Natural killer cell treated with Interleukin-12 subunit alpha and Interleukin-12 subunit beta and Interleukin-15 and Interleukin-18, amount 100 ng/mL, for 72 hours (primary cell): ENCODE results near the gene C1orf52. TPM values are rescaled to one million over a fixed set of nuclear protein-coding genes. Genes with fewer than 3 reads are reported as not detected.

Source experiments
- ATAC-seq, 2 donors: fragments of 150-1000 bp; cut with Tn5 transposase in 1 of 2; sonication (Bioruptor Pico), chemical (Tn5 transposase) in 1 of 2; 2 replicates each; pipeline ENCODE4 v1.10.0; 2021
- DNase-seq: peaks from one replicate; pipeline ENCODE4 v3.0.0; 2022; ENCODE audit warnings: low spot score
- H3K27ac Mint-ChIP-seq, 2 donors: 1 replicate in 1 of 2; 2 replicates in 1 of 2; pipeline ENCODE4 v1.8.0; 2022; ENCODE audit warnings: mixed read lengths in 2 of 2, mild to moderate bottlenecking in 1 of 2, moderate library complexity in 1 of 2
- H3K27me3 Mint-ChIP-seq, 2 donors: 1 replicate in 1 of 2; 2 replicates in 1 of 2; pipeline ENCODE4 v1.8.0; 2022; ENCODE audit warnings: mixed read lengths in 2 of 2
- H3K36me3 Mint-ChIP-seq: one replicate; pipeline ENCODE4 v1.8.0; 2022; ENCODE audit warnings: mixed read lengths
- H3K4me1 Mint-ChIP-seq, 2 donors: 1 replicate in 1 of 2; 2 replicates in 1 of 2; pipeline ENCODE4 v1.8.0; 2022; ENCODE audit warnings: low read depth in 2 of 2, mixed read lengths in 2 of 2, mild to moderate bottlenecking in 1 of 2
- H3K4me3 Mint-ChIP-seq: one replicate; pipeline ENCODE4 v1.8.0; 2022; ENCODE audit warnings: mixed read lengths
- H3K9me3 Mint-ChIP-seq: 2 replicates; pipeline ENCODE4 v1.8.0; 2022; ENCODE audit warnings: mixed read lengths
- total RNA-seq, 2 donors: library from RNA; stranded (reverse); gene quantifications; one replicate each; pipeline ENCODE4 v1.2.3, GENCODE V29; 2022

The C1orf52 gene
- total RNA-seq, 2 donors from 2014 or later = 28.6 to 29.6 TPM

DNA sequence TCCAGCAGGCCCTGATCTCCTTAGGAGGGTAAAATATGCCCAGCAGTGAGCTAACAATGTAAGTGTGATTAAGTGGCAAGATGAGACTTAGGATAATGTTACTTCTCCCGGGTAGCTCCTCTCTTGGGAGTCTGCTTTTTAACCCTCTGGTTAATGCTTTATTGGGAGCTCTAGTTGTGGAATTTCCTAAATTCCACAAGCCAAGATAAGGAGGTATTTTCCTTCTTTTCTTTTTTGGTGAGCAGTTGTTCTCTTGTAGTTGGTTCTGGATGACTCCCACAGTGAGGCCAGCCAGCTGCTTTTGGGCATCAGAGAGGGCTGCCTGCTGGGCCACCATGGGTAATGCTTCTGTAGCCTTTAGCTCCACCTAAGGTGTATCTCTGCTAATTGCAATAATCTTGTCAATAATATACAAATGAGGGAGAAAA is 19.3 kb downstream of the C1orf52 start:
- ATAC-seq (no peak), DNase-seq (no peak)
- Mint-ChIP-seq H3K36me3 (no peaks in the 10 kb centered on the region), H3K4me3 (no peak overlapping the region), H3K27me3 (peaks cover 0 to 4% of the 10 kb centered on the region in 2 donors), H3K27ac (no peak overlapping the region), H3K9me3 (no peaks in the 10 kb centered on the region), H3K4me1 (no peaks in the 10 kb centered on the region)

DNA sequence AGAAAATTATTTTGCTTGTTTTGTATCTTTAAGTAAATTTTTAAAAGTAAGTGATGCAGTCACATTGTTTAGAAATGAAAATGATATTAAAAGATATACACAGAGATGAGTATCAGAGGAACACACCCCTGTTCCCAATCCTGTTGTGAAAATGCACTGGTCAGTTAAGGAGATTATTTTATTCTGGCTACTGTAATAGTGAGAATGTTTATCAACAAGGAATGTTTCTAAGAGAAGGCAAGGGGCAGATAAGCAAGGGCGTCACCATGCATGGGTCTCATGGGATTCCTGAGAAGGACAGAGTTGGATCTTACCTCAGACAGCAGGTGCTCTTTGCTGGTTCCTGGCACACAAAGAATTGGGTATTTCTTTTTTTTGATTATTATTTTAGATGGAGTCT is 21.8 kb downstream of the C1orf52 start:
- Mint-ChIP-seq H3K27me3 (peaks cover 0 to 4% of the 10 kb centered on the region in 2 donors), H3K4me1 (no peaks in the 10 kb centered on the region), H3K36me3 (no peaks in the 10 kb centered on the region), H3K9me3 (no peaks in the 10 kb centered on the region), H3K4me3 (no peak overlapping the region), H3K27ac (no peak overlapping the region)
- DNase-seq (no peak), ATAC-seq (no peak)

- no peaks in the 10 kb centered on the region for H3K9me3 Mint-ChIP-seq
- H3K36me3 Mint-ChIP-seq = no peaks in the 10 kb centered on the region
- H3K27me3 Mint-ChIP-seq = peaks cover 9 to 10% of the 10 kb centered on the region in 2 donors
- no peak for ATAC-seq
- H3K27ac Mint-ChIP-seq = no peak overlapping the region
- H3K4me1 Mint-ChIP-seq = no peaks in the 10 kb centered on the region
- DNase-seq = no peak
- no peak overlapping the region for H3K4me3 Mint-ChIP-seq
Measured at GRCh38 chr1:85230305-85230977, 29.0 kb downstream of the C1orf52 start.

DNA sequence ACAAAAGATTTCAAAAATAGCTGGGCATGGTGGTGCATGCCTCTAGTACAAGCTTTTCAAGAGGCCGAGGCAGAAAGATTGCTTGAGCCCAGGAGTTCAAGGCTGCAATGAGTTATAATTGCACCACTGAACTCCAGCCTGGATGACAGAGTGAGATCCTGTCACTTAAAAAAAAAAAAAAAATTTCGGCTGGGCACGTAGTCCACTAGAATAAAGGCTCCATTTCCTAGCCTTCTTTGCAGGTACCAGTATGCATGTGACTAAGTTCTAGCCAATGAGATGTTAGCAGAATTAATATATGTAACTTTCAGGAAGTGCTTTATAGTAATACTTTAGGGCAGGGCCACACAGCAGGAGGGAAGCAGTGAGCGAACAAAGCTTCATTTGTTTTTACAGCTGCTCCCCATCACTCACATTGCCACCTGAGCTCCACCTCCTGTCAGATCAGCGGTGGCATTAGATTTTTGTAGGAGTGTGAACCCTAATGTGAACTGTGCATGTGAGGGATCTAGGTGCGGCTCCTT is 29.8 kb downstream of the C1orf52 start:
- no peak overlapping the region for H3K27ac Mint-ChIP-seq
- H3K4me1 Mint-ChIP-seq = no peaks in the 10 kb centered on the region
- peaks cover 10 to 11% of the 10 kb centered on the region in 2 donors for H3K27me3 Mint-ChIP-seq
- no peak overlapping the region for H3K4me3 Mint-ChIP-seq
- no peaks in the 10 kb centered on the region for H3K36me3 Mint-ChIP-seq
- no peaks in the 10 kb centered on the region for H3K9me3 Mint-ChIP-seq
- ATAC-seq (no peak), DNase-seq (no peak)

GRCh38 chr1:85228972-85229371 is 30.5 kb downstream of the C1orf52 start:
- H3K9me3 Mint-ChIP-seq = no peaks in the 10 kb centered on the region
- H3K4me3 Mint-ChIP-seq = no peak overlapping the region
- no peak overlapping the region for H3K27ac Mint-ChIP-seq
- H3K36me3 Mint-ChIP-seq = no peaks in the 10 kb centered on the region
- H3K4me1 Mint-ChIP-seq = no peaks in the 10 kb centered on the region
- DNase-seq (no peak), ATAC-seq (no peak)
- peaks cover 10 to 15% of the 10 kb centered on the region in 2 donors for H3K27me3 Mint-ChIP-seq

- H3K4me3 Mint-ChIP-seq = no peak overlapping the region
- no peak overlapping the region for H3K27ac Mint-ChIP-seq
- H3K4me1 Mint-ChIP-seq = no peaks in the 10 kb centered on the region
- no peaks in the 10 kb centered on the region for H3K36me3 Mint-ChIP-seq
- peaks cover 15 to 38% of the 10 kb centered on the region in 2 donors for H3K27me3 Mint-ChIP-seq
- no peaks in the 10 kb centered on the region for H3K9me3 Mint-ChIP-seq
- ATAC-seq (no peak), DNase-seq (no peak)
Measured at GRCh38 chr1:85225624-85226380, 33.7 kb downstream of the C1orf52 start.

DNA sequence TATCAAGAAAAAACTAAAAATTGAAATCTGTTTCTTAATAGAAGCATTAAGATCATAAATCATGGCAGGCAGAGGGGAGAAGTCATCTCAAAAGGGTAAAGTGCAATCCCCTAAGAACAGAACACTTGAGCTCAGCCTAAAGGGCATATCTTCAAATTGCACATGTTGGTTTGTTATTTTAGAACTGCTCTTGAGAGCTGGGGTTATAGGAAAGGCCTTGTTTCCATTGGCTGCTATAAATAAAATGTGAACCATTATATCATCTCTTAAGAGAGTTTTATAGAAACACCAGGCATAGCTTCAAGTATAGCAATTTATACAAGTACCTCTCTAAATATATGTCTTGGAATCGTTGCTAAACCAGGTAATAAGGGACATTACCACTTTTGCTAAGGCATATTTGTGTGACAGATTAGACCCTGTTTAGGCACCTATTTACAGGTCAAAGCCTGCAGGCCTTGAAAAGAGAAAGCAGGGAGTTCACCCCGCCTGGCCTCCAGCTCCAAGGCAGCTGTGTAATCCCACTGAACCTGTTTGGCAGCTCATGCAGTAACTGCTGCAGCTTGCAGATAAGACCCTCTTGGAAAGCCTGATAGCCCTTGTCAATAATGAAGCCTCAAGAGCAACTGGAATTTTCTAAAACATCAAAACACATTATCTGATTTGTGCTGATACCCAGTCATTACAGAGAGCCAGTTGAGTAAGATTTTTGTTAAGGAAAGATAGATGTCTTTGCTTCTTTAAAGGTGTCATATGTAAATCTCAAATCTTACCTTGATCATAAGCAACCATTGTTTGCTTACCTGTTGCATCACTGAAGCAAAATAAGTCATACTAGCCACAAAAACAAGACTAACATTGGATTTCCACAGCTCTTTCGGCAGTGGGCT is 34.5 kb downstream of the C1orf52 start:
- ATAC-seq (no peak), DNase-seq (no peak)
- Mint-ChIP-seq H3K36me3 (no peaks in the 10 kb centered on the region), H3K27ac (no peak overlapping the region), H3K4me1 (no peaks in the 10 kb centered on the region), H3K4me3 (no peak overlapping the region), H3K27me3 (peaks cover 22 to 46% of the 10 kb centered on the region in 2 donors), H3K9me3 (no peaks in the 10 kb centered on the region)

GRCh38 chr1:85224295-85224694 is 35.2 kb downstream of the C1orf52 start:
- H3K4me3 Mint-ChIP-seq = no peak overlapping the region
- no peaks in the 10 kb centered on the region for H3K4me1 Mint-ChIP-seq
- peaks cover 23 to 51% of the 10 kb centered on the region in 2 donors for H3K27me3 Mint-ChIP-seq
- no peaks in the 10 kb centered on the region for H3K9me3 Mint-ChIP-seq
- DNase-seq (no peak), ATAC-seq (no peak)
- H3K36me3 Mint-ChIP-seq = no peaks in the 10 kb centered on the region
- no peak overlapping the region for H3K27ac Mint-ChIP-seq

GRCh38 chr1:85223334-85223733 is 36.1 kb downstream of the C1orf52 start:
- Mint-ChIP-seq H3K4me1 (no peaks in the 10 kb centered on the region), H3K27me3 (peaks cover 23 to 51% of the 10 kb centered on the region in 2 donors), H3K4me3 (no peak overlapping the region), H3K27ac (no peak overlapping the region), H3K9me3 (no peaks in the 10 kb centered on the region), H3K36me3 (no peaks in the 10 kb centered on the region)
- ATAC-seq (no peak), DNase-seq (no peak)

GRCh38 chr1:85220756-85221201 is 38.7 kb downstream of the C1orf52 start:
- peaks cover 20 to 58% of the 10 kb centered on the region in 2 donors for H3K27me3 Mint-ChIP-seq
- no peaks in the 10 kb centered on the region for H3K4me1 Mint-ChIP-seq
- H3K36me3 Mint-ChIP-seq = no peaks in the 10 kb centered on the region
- DNase-seq (no peak), ATAC-seq (no peak)
- H3K27ac Mint-ChIP-seq = no peak overlapping the region
- no peaks in the 10 kb centered on the region for H3K9me3 Mint-ChIP-seq
- H3K4me3 Mint-ChIP-seq = no peak overlapping the region

DNA sequence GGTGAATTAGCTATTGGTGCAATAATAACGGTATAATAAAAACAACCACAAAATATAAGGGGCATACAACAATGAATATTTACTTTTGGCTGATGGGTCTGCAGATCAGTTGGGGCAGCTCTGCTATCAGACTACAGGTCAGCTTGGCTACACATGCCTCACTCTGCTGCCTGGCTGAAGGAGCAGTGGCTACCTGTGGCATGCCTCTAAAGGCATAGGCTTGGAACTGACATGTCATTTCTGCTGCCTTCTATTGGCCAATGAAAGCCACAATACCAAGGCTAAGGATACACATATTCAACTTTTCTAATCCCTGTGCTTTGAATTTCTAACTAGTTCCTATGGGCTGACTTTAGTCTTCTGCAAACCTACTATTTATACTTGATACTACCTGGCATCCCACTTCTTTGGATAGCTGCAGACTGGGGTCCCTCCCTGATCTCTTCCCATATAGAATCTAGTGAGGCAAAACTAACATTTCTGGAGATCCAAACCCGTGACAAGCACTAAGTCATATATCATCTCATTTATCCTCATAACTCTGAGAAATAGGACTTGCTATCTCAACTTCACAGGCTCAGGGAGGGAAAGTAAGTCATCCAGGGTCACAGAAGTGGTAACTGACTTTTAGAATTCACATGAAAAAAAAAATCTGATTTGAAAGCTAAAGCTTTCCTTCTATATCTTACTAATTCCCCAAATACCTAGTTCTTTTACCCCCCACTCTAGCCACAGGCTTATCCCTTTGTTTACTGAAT is 39.4 kb downstream of the C1orf52 start:
- no peak overlapping the region for H3K27ac Mint-ChIP-seq
- H3K4me1 Mint-ChIP-seq = no peaks in the 10 kb centered on the region
- DNase-seq (no peak), ATAC-seq (no peak)
- no peaks in the 10 kb centered on the region for H3K36me3 Mint-ChIP-seq
- no peaks in the 10 kb centered on the region for H3K9me3 Mint-ChIP-seq
- H3K4me3 Mint-ChIP-seq = no peak overlapping the region
- peaks cover 24 to 58% of the 10 kb centered on the region in 2 donors for H3K27me3 Mint-ChIP-seq

DNA sequence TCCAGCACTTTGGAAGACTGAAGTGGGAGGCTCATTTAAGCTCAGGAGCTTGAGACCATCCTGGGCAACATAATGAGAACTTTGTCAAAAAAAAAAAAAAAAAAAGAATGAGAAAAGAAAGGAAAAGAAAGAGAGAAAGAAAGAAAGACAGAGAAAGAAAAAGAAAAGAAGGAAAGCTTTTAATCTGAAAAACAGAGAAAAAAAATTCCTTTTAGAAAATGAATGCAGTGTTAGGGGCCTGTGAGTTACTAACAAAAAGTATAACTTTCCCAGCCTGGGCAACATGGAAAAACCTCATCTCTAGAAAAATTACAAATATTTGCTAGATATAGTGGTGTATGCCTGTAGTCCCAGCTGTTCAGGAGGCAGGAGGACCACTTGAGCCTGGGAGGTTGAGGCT is 42.8 kb downstream of the C1orf52 start:
- Mint-ChIP-seq H3K27ac (no peak overlapping the region), H3K27me3 (peaks cover 22 to 41% of the 10 kb centered on the region in 2 donors), H3K4me3 (no peak overlapping the region), H3K9me3 (no peaks in the 10 kb centered on the region), H3K36me3 (no peaks in the 10 kb centered on the region), H3K4me1 (no peaks in the 10 kb centered on the region)
- no peak for ATAC-seq
- no peak for DNase-seq

- Mint-ChIP-seq H3K4me1 (no peaks in the 10 kb centered on the region), H3K9me3 (no peaks in the 10 kb centered on the region), H3K36me3 (no peaks in the 10 kb centered on the region), H3K4me3 (no peak overlapping the region), H3K27ac (no peak overlapping the region), H3K27me3 (peaks cover 14 to 29% of the 10 kb centered on the region in 2 donors)
- no peak for ATAC-seq
- no peak for DNase-seq
Measured at GRCh38 chr1:85214654-85215053, 44.8 kb downstream of the C1orf52 start.
